K562 (cell line): ENCODE results near the gene GXYLT2. TPM values are rescaled to one million over a fixed set of nuclear protein-coding genes. Genes with fewer than 3 reads are reported as not detected.

Experiments used
- ATAC-seq: fragments of 200-7000 bp; cut with Tn5 transposase; 3 replicates; pipeline ENCODE4 v1.9.1; 2020; ENCODE audit warnings: moderate library complexity
- BruUV-seq: library from RNA; stranded (reverse); fragments of 400-500 nt; replicated peaks from 2 replicates; lab custom pipeline; 2021; lab: Mats Ljungman, UMichigan
- CTCF ChIA-PET: fragments of 300-600 bp; formaldehyde crosslinking; extraction: SDS; loops from one replicate; lab custom pipeline; 2021; ENCODE audit warnings: low intra/inter-chr PET ratio; lab: Yijun Ruan, JAX
- POLR2A ChIA-PET: fragments of 300-600, 350-650 bp; sonication (Branson Sonifier 250); formaldehyde crosslinking; extraction: SDS; loops from one replicate; lab custom pipeline; 2021; ENCODE audit warnings: antibody characterized with exemption, inconsistent platforms; lab: Yijun Ruan, JAX
- DNase-seq, 4 experiments: peaks; one replicate each; pipeline versions ENCODE4 v3.0.0 to v3.0.0-alpha.2; 2011 to 2018; ENCODE audit warnings: low spot score in 3 of 4, mixed read lengths in 3 of 4; ENCODE audit errors: extremely low read depth in 1 of 4
- FAIRE-seq: peaks from 2 replicates; lab custom pipeline; 2011; peaks lifted over from hg19 to GRCh38; lab: Jason Lieb, UNC
- H2AFZ ChIP-seq: 2 replicates; pipeline ENCODE4 v1.6.0; 2011; ENCODE audit warnings: low read depth, low read length, control low read depth, inconsistent platforms
- H3K27ac ChIP-seq: fragments of 200-600 bp; 3 replicates; pipeline ENCODE4 v1.8.0; 2011; ENCODE audit warnings: low read depth, mild to moderate bottlenecking, control low read depth, inconsistent platforms, low read length, moderate library complexity, mixed read lengths; ENCODE audit errors: extremely low read depth
- H3K27me3 ChIP-seq, 2 experiments: fragments of 300-600 bp in 1 of 2; 2 replicates in 1 of 2; 3 replicates in 1 of 2; pipeline versions ENCODE4 v1.6.0 to v1.8.0; 2011; ENCODE audit warnings: inconsistent platforms in 2 of 2, low read length in 2 of 2, mild to moderate bottlenecking in 1 of 2, mixed read lengths in 1 of 2, moderate library complexity in 1 of 2; ENCODE audit not compliant: control insufficient read depth in 2 of 2, insufficient read depth in 2 of 2
- H3K36me3 ChIP-seq: fragments of 300-600 bp; 3 replicates; pipeline ENCODE4 v1.8.0; 2011; ENCODE audit warnings: mild to moderate bottlenecking, low read length, inconsistent platforms; ENCODE audit not compliant: control insufficient read depth, insufficient read depth
- H3K4me1 ChIP-seq, 2 experiments: fragments of 200-600 bp in 1 of 2; replicated peaks in 1 of 2; 2 replicates in 1 of 2; 3 replicates in 1 of 2; pipeline versions ENCODE4 v1.5.1 to v1.8.0; 2011; ENCODE audit warnings: inconsistent platforms in 2 of 2, low read length in 2 of 2, mild to moderate bottlenecking in 1 of 2, mixed read lengths in 1 of 2, moderate library complexity in 1 of 2; ENCODE audit not compliant: control insufficient read depth in 2 of 2, insufficient read depth in 2 of 2
- H3K4me2 ChIP-seq: 2 replicates; pipeline ENCODE4 v1.6.1; 2011; ENCODE audit warnings: low read length, control low read depth, inconsistent platforms, mixed read lengths; ENCODE audit not compliant: insufficient read depth
- H3K4me3 ChIP-seq: fragments of 200-600 bp; sonication (generic), shearing (Covaris generic); 2 replicates; pipeline ENCODE4 v1.5.1; 2016; ENCODE audit warnings: control low read depth, inconsistent platforms
- H3K79me2 ChIP-seq: fragments of 200-600 bp; 3 replicates; pipeline ENCODE4 v1.8.0; 2011; ENCODE audit warnings: low read length, inconsistent platforms; ENCODE audit not compliant: control insufficient read depth, insufficient read depth
- H3K9ac ChIP-seq, 2 experiments: 2 replicates each; pipeline versions ENCODE4 v1.6.0 to v1.6.1; 2011; ENCODE audit warnings: low read depth in 2 of 2, low read length in 2 of 2, control low read depth in 1 of 2, inconsistent platforms in 1 of 2, mild to moderate bottlenecking in 1 of 2, mixed read lengths in 1 of 2; ENCODE audit not compliant: insufficient read depth in 1 of 2
- H3K9me1 ChIP-seq: one replicate; pipeline ENCODE4 v1.6.0; 2011; ENCODE audit warnings: inconsistent platforms, mild to moderate bottlenecking, low read length, moderate library complexity; ENCODE audit not compliant: control insufficient read depth, insufficient read depth
- H3K9me3 ChIP-seq: replicated peaks from 2 replicates; pipeline ENCODE4 v1.5.1; 2011; ENCODE audit warnings: low read depth, low read length, inconsistent platforms; ENCODE audit not compliant: control insufficient read depth, insufficient read depth
- H4K20me1 ChIP-seq: replicated peaks from 2 replicates; pipeline ENCODE4 v1.6.1; 2011; ENCODE audit warnings: low read length, inconsistent platforms, mixed read lengths; ENCODE audit not compliant: control insufficient read depth, insufficient read depth
- ETV1 ChIP-seq: fragments of 450-650 bp; conservative IDR thresholded peaks from 2 replicates; pipeline ENCODE4 v1.6.1; 2016; ENCODE audit warnings: missing genetic modification characterization, control low read depth, low read depth, missing compliant biosample characterization
- GABPA ChIP-seq: fragments of 200-800 bp; sonication (Bioruptor generic); conservative IDR thresholded peaks from 2 replicates; pipeline ENCODE4 v1.6.1; 2016; ENCODE audit warnings: low read depth, missing genetic modification characterization, missing compliant biosample characterization
- HDAC2 ChIP-seq: fragments of 450-650 bp; IDR thresholded peaks from 2 replicates; pipeline ENCODE4 v1.6.1; 2016; ENCODE audit warnings: mild to moderate bottlenecking
- HDAC3 ChIP-seq: fragments of 450-650 bp; IDR thresholded peaks from 2 replicates; pipeline ENCODE4 v1.6.1; 2018; ENCODE audit warnings: borderline replicate concordance, mild to moderate bottlenecking, moderate library complexity; ENCODE audit not compliant: partially characterized antibody
- POLR2A ChIP-seq: fragments of 450-650 bp; conservative IDR thresholded peaks from 2 replicates; pipeline ENCODE4 v1.6.1; 2016
- RBM22 ChIP-seq: fragments of 200-400 bp; formaldehyde crosslinking; IDR thresholded peaks from 2 replicates; pipeline ENCODE4 v1.6.1; 2018; ENCODE audit warnings: low read length, low read depth; ENCODE audit not compliant: poor library complexity, severe bottlenecking
- RFX5 ChIP-seq: IDR thresholded peaks from 2 replicates; pipeline ENCODE4 v1.6.1; 2011; ENCODE audit warnings: low read depth, mild to moderate bottlenecking, improper control_type of control experiment, low read length
- ZFP1 ChIP-seq: fragments of 450-650 bp; formaldehyde crosslinking; IDR thresholded peaks from 2 replicates; pipeline ENCODE4 v1.4.0; 2020; ENCODE audit warnings: mild to moderate bottlenecking, mixed read lengths
- ZNF282 ChIP-seq: sonication (generic); formaldehyde crosslinking; IDR thresholded peaks from 2 replicates; pipeline ENCODE4 v1.8.1; 2023; ENCODE audit warnings: missing genetic modification reagents
- WGBS: fragments of 100-300 bp; shearing (Covaris generic); methylation state at CpG from one replicate; pipeline ENCODE4 v1.1.6; 2016; ENCODE audit warnings: low coverage, mixed read lengths; ENCODE audit not compliant: insufficient coverage; ENCODE audit errors: missing lambda C conversion rate; 5-methylcytosine and 5-hydroxymethylcytosine counted together
- in situ Hi-C: fragments of 300-500 bp; cut with MboI; formaldehyde crosslinking; loops from 4 replicates; pipeline ENCODE4 v1.15.0; 2018; ENCODE audit warnings: inconsistent platforms, mixed read lengths
- intact Hi-C: fragments of 100-400 bp; cut with micrococcal nuclease; formaldehyde crosslinking; loops from 2 replicates; pipeline ENCODE4 v1.14.2; 2022
- polyA plus RNA-seq, 8 experiments: library from polyadenylated mRNA; depleted of rRNA in 4 of 8; stranded (reverse) in 5 of 8; unstranded in 3 of 8; fragments of >200 nt; fragmentation: Nextera tagmentation in 2 of 8; fragmentation: Illumina TruSeq in 1 of 8; extraction: Ambion mirVana in 2 of 8; extraction: Trizol in 1 of 8; gene quantifications; 2 replicates each; pipeline versions ENCODE4 v1.2.1 to v1.2.3, GENCODE V29; 2011 to 2014; ENCODE audit warnings: inconsistent platforms in 1 of 8, missing spikeins in 1 of 8
- total RNA-seq, 7 experiments: library from RNA; depleted of rRNA in 6 of 7; stranded (reverse); fragments of >200 nt in 6 of 7; fragmentation: Illumina TruSeq in 2 of 7; extraction: Trizol in 2 of 7; gene quantifications; 2 replicates each; pipeline versions ENCODE4 v1.2.1 to v1.2.3, GENCODE V29; 2011 to 2021; ENCODE audit warnings: low replicate concordance in 1 of 7
- TF ChIP-seq, protein P1 (sequence below), 2 experiments: fragments of 450-650 bp in 1 of 2; sonication (generic) in 1 of 2; formaldehyde crosslinking in 1 of 2; IDR thresholded peaks in 1 of 2; conservative IDR thresholded peaks in 1 of 2; 2 replicates each; pipeline versions ENCODE4 v1.6.1 to v1.8.1; 2016 to 2023; ENCODE audit warnings: mild to moderate bottlenecking in 2 of 2, moderate library complexity in 2 of 2, inconsistent platforms in 1 of 2, missing genetic modification reagents in 1 of 2
- TF ChIP-seq, protein P2 (sequence below), 3 experiments: IDR thresholded peaks in 2 of 3; conservative IDR thresholded peaks in 1 of 3; 2 replicates each; pipeline ENCODE4 v1.5.1; 2011 to 2012; ENCODE audit warnings: low read length in 3 of 3, mild to moderate bottlenecking in 3 of 3, control low read depth in 2 of 3, improper control_type of control experiment in 1 of 3, inconsistent platforms in 1 of 3, low read depth in 1 of 3, mixed read lengths in 1 of 3, moderate library complexity in 1 of 3; ENCODE audit not compliant: insufficient read depth in 2 of 3
- TF ChIP-seq, protein P3 (sequence below): fragments of 450-650 bp; formaldehyde crosslinking; IDR thresholded peaks from 2 replicates; pipeline ENCODE4 v1.4.0; 2020; ENCODE audit warnings: mild to moderate bottlenecking, mixed read lengths

The GXYLT2 gene
- total and polyA plus RNA-seq, 9 of the 15 experiments (the other 6 are each of a cell fraction or from before 2014, with no cell fraction given), result 0.71 to 6.0 (median 3.3) TPM

DNA sequence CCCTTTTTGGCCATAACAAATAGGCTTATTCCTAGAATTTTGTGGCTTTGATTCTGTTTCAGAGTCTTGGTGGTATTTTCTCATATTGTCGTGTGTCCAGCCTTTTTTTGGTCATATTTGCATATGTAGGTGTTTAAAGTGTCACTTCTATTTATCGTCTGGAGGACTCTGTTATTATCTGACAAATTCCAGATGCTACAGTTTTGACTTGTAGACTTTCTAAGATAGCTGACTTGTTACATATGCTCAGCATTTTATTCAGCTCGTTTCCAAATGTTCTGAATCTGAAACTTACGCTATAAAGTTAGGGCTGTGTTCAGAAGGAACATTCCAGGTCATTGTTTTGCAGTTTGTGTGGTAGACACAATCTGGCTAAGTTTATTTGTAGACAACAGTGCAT, 110.6 kb downstream of the GXYLT2 start (continued):
- TF ChIP-seq, protein P1, sequence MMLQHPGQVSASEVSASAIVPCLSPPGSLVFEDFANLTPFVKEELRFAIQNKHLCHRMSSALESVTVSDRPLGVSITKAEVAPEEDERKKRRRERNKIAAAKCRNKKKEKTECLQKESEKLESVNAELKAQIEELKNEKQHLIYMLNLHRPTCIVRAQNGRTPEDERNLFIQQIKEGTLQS (IDR thresholded peaks at IDR 0.05), result no peak
- TF ChIP-seq, protein P1 (CRISPR knock-in tag; conservative IDR thresholded peaks at IDR 0.05), result no peak
- TF ChIP-seq ZNF282 (CRISPR knock-in tag) (no peak), POLR2A (no peak), ZFP1 (CRISPR knock-in tag) (no peak), RFX5 (no peak), HDAC2 (no peak)
- TF ChIP-seq, protein P2, sequence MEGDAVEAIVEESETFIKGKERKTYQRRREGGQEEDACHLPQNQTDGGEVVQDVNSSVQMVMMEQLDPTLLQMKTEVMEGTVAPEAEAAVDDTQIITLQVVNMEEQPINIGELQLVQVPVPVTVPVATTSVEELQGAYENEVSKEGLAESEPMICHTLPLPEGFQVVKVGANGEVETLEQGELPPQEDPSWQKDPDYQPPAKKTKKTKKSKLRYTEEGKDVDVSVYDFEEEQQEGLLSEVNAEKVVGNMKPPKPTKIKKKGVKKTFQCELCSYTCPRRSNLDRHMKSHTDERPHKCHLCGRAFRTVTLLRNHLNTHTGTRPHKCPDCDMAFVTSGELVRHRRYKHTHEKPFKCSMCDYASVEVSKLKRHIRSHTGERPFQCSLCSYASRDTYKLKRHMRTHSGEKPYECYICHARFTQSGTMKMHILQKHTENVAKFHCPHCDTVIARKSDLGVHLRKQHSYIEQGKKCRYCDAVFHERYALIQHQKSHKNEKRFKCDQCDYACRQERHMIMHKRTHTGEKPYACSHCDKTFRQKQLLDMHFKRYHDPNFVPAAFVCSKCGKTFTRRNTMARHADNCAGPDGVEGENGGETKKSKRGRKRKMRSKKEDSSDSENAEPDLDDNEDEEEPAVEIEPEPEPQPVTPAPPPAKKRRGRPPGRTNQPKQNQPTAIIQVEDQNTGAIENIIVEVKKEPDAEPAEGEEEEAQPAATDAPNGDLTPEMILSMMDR (IDR thresholded peaks at IDR 0.05 in 2 of 3, conservative IDR thresholded peaks at IDR 0.05 in 1 of 3; ENCODE audit: insufficient read depth in 2 of 3, low read depth in 1 of 3, low read length in 3 of 3), result no peak

DNA sequence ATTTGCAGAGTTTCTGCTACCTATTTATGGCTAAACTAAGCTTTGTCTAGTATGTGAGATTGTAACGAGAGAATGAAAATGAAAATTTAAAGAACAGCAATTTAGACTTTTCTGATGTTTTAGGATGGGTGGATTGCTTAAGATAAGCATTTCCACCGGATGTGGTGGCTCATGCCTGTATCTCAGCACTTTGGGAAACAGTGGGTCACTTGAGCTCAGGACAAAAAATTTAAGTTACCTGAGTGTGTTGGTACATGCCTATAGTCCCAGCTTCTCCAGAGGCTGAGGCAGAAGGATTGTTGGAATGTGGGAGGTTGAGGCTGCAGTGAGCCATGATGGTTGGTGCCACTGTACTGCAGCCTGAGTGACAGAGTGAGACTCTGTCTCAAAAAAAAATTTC, 112.1 kb downstream of the GXYLT2 start:
- H3K27ac ChIP-seq, result no peak overlapping the region
- WGBS, result 6% methylated on average over 2 of the region's 2 CpGs
- no peaks in the 10 kb centered on the region for H3K27me3 ChIP-seq
- peaks cover 60% of the 10 kb centered on the region for H3K36me3 ChIP-seq
- FAIRE-seq (no peak), ATAC-seq (no peak), DNase-seq (peak in 1 of 4 experiments; percentile 17)
- H3K4me2 ChIP-seq, result peak overlapping the region; percentile 58
- no peaks in the 10 kb centered on the region for H3K9me1 ChIP-seq
- peak overlapping the region; percentile 85; the same call in 1 of the 2 replicates for H3K4me3 ChIP-seq
- in situ Hi-C loops, result no loop called here
- peaks cover 22% of the 10 kb centered on the region for H4K20me1 ChIP-seq
- intact Hi-C loops, result loop anchor here (5.0 kb wide), 2 partner anchors 57 to 113 kb away; partner anchors contain the start of gene GXYLT2
- BruUV-seq, result no TSS peak
- ChIA-PET POLR2A (interaction anchor here (1.4 to 1.5 kb wide), 2 partner anchors 11 to 20 kb away, joined by 3 to 4 read pairs; no protein-coding TSS in a partner anchor), CTCF (interaction anchor here (4.0 kb wide), 1 partner anchor 61 kb away, joined by 21 read pairs; no protein-coding TSS in a partner anchor)
- H2AFZ ChIP-seq, result no peak overlapping the region
- H3K9ac ChIP-seq, result peak overlapping the region; percentile 61 to 94; a peak in 2 of 4 replicates
- peaks cover 80% of the 10 kb centered on the region for H3K79me2 ChIP-seq
- H3K4me1 ChIP-seq, result peaks cover 13% of the 10 kb centered on the region in 2 experiments; a peak in 4 of 5 replicates
- no peaks in the 10 kb centered on the region for H3K9me3 ChIP-seq
- TF ChIP-seq HDAC3 (no peak), RBM22 (no peak), ETV1 (tag) (peak; percentile 84), GABPA (tag) (peak; percentile 56; the same call in 1 of the 2 replicates)
- TF ChIP-seq, protein P3, sequence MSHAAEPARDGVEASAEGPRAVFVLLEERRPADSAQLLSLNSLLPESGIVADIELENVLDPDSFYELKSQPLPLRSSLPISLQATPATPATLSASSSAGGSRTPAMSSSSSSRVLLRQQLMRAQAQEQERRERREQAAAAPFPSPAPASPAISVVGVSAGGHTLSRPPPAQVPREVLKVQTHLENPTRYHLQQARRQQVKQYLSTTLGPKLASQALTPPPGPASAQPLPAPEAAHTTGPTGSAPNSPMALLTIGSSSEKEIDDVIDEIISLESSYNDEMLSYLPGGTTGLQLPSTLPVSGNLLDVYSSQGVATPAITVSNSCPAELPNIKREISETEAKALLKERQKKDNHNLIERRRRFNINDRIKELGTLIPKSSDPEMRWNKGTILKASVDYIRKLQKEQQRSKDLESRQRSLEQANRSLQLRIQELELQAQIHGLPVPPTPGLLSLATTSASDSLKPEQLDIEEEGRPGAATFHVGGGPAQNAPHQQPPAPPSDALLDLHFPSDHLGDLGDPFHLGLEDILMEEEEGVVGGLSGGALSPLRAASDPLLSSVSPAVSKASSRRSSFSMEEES, result no peak
